K562 (cell line): ENCODE data around the gene EPB41L4B. TPM values are rescaled to one million over a fixed set of nuclear protein-coding genes. Genes with fewer than 3 reads are reported as not detected.

Experiments used
- ATAC-seq: fragments of 200-7000 bp; cut with Tn5 transposase; 3 replicates; pipeline ENCODE4 v1.9.1; 2020; ENCODE audit warnings: moderate library complexity
- BruUV-seq: library from RNA; stranded (reverse); fragments of 400-500 nt; replicated peaks from 2 replicates; lab custom pipeline; 2021; lab: Mats Ljungman, UMichigan
- CTCF ChIA-PET: fragments of 300-600 bp; formaldehyde crosslinking; extraction: SDS; loops from one replicate; lab custom pipeline; 2021; ENCODE audit warnings: low intra/inter-chr PET ratio; lab: Yijun Ruan, JAX
- POLR2A ChIA-PET: fragments of 300-600, 350-650 bp; sonication (Branson Sonifier 250); formaldehyde crosslinking; extraction: SDS; loops from one replicate; lab custom pipeline; 2021; ENCODE audit warnings: antibody characterized with exemption, inconsistent platforms; lab: Yijun Ruan, JAX
- DNase-seq, 4 experiments: peaks; one replicate each; pipeline versions ENCODE4 v3.0.0 to v3.0.0-alpha.2; 2011 to 2018; ENCODE audit warnings: low spot score in 3 of 4, mixed read lengths in 3 of 4; ENCODE audit errors: extremely low read depth in 1 of 4
- FAIRE-seq: peaks from 2 replicates; lab custom pipeline; 2011; peaks lifted over from hg19 to GRCh38; lab: Jason Lieb, UNC
- H2AFZ ChIP-seq: 2 replicates; pipeline ENCODE4 v1.6.0; 2011; ENCODE audit warnings: low read depth, low read length, control low read depth, inconsistent platforms
- H3K27ac ChIP-seq: fragments of 200-600 bp; 3 replicates; pipeline ENCODE4 v1.8.0; 2011; ENCODE audit warnings: low read depth, mild to moderate bottlenecking, control low read depth, inconsistent platforms, low read length, moderate library complexity, mixed read lengths; ENCODE audit errors: extremely low read depth
- H3K27me3 ChIP-seq, 2 experiments: fragments of 300-600 bp in 1 of 2; 2 replicates in 1 of 2; 3 replicates in 1 of 2; pipeline versions ENCODE4 v1.6.0 to v1.8.0; 2011; ENCODE audit warnings: inconsistent platforms in 2 of 2, low read length in 2 of 2, mild to moderate bottlenecking in 1 of 2, mixed read lengths in 1 of 2, moderate library complexity in 1 of 2; ENCODE audit not compliant: control insufficient read depth in 2 of 2, insufficient read depth in 2 of 2
- H3K36me3 ChIP-seq: fragments of 300-600 bp; 3 replicates; pipeline ENCODE4 v1.8.0; 2011; ENCODE audit warnings: mild to moderate bottlenecking, low read length, inconsistent platforms; ENCODE audit not compliant: control insufficient read depth, insufficient read depth
- H3K4me1 ChIP-seq, 2 experiments: fragments of 200-600 bp in 1 of 2; replicated peaks in 1 of 2; 2 replicates in 1 of 2; 3 replicates in 1 of 2; pipeline versions ENCODE4 v1.5.1 to v1.8.0; 2011; ENCODE audit warnings: inconsistent platforms in 2 of 2, low read length in 2 of 2, mild to moderate bottlenecking in 1 of 2, mixed read lengths in 1 of 2, moderate library complexity in 1 of 2; ENCODE audit not compliant: control insufficient read depth in 2 of 2, insufficient read depth in 2 of 2
- H3K4me2 ChIP-seq: 2 replicates; pipeline ENCODE4 v1.6.1; 2011; ENCODE audit warnings: low read length, control low read depth, inconsistent platforms, mixed read lengths; ENCODE audit not compliant: insufficient read depth
- H3K4me3 ChIP-seq: fragments of 200-600 bp; sonication (generic), shearing (Covaris generic); 2 replicates; pipeline ENCODE4 v1.5.1; 2016; ENCODE audit warnings: control low read depth, inconsistent platforms
- H3K79me2 ChIP-seq: fragments of 200-600 bp; 3 replicates; pipeline ENCODE4 v1.8.0; 2011; ENCODE audit warnings: low read length, inconsistent platforms; ENCODE audit not compliant: control insufficient read depth, insufficient read depth
- H3K9ac ChIP-seq, 2 experiments: 2 replicates each; pipeline versions ENCODE4 v1.6.0 to v1.6.1; 2011; ENCODE audit warnings: low read depth in 2 of 2, low read length in 2 of 2, control low read depth in 1 of 2, inconsistent platforms in 1 of 2, mild to moderate bottlenecking in 1 of 2, mixed read lengths in 1 of 2; ENCODE audit not compliant: insufficient read depth in 1 of 2
- H3K9me1 ChIP-seq: one replicate; pipeline ENCODE4 v1.6.0; 2011; ENCODE audit warnings: inconsistent platforms, mild to moderate bottlenecking, low read length, moderate library complexity; ENCODE audit not compliant: control insufficient read depth, insufficient read depth
- H3K9me3 ChIP-seq: replicated peaks from 2 replicates; pipeline ENCODE4 v1.5.1; 2011; ENCODE audit warnings: low read depth, low read length, inconsistent platforms; ENCODE audit not compliant: control insufficient read depth, insufficient read depth
- H4K20me1 ChIP-seq: replicated peaks from 2 replicates; pipeline ENCODE4 v1.6.1; 2011; ENCODE audit warnings: low read length, inconsistent platforms, mixed read lengths; ENCODE audit not compliant: control insufficient read depth, insufficient read depth
- BMI1 ChIP-seq: fragments of 150-350 bp; IDR thresholded peaks from 2 replicates; pipeline ENCODE4 v1.6.1; 2014; ENCODE audit warnings: low read length
- CCNT2 ChIP-seq: IDR thresholded peaks from 2 replicates; pipeline ENCODE4 v1.6.1; 2011; ENCODE audit warnings: borderline replicate concordance, low read depth, mild to moderate bottlenecking, moderate library complexity, mixed read lengths, low read length; ENCODE audit not compliant: insufficient read length; ENCODE audit errors: extremely low read depth
- GABPA ChIP-seq: fragments of 200-800 bp; sonication (Bioruptor generic); conservative IDR thresholded peaks from 2 replicates; pipeline ENCODE4 v1.6.1; 2016; ENCODE audit warnings: low read depth, missing genetic modification characterization, missing compliant biosample characterization
- GABPB2 ChIP-seq: fragments of 250-450 bp; sonication (Bioruptor Pico); conservative IDR thresholded peaks from 2 replicates; pipeline ENCODE4 v1.5.1; 2021; ENCODE audit warnings: mild to moderate bottlenecking
- GTF2E2 ChIP-seq: fragments of 200-800 bp; sonication (Bioruptor generic); IDR thresholded peaks from 2 replicates; pipeline ENCODE4 v1.6.1; 2016; ENCODE audit warnings: missing genetic modification characterization, missing compliant biosample characterization
- HDGF ChIP-seq: fragments of 450-650 bp; IDR thresholded peaks from 2 replicates; pipeline ENCODE4 v1.6.1; 2016
- L3MBTL2 ChIP-seq: fragments of 450-650 bp; IDR thresholded peaks from 2 replicates; pipeline ENCODE4 v1.6.1; 2016; ENCODE audit warnings: mild to moderate bottlenecking, moderate library complexity
- NFIC ChIP-seq: fragments of 450-650 bp; IDR thresholded peaks from 2 replicates; pipeline ENCODE4 v1.6.1; 2017; ENCODE audit warnings: mild to moderate bottlenecking, inconsistent platforms
- PATZ1 ChIP-seq: fragments of 250-450 bp; sonication (Bioruptor Pico); IDR thresholded peaks from 2 replicates; pipeline ENCODE4 v1.5.0; 2020; ENCODE audit warnings: mild to moderate bottlenecking, borderline replicate concordance
- SMARCB1 ChIP-seq: IDR thresholded peaks from 2 replicates; pipeline ENCODE4 v1.6.1; 2011; ENCODE audit warnings: improper control_type of control experiment, low read depth; ENCODE audit not compliant: insufficient read length
- STAG1 ChIP-seq: sonication (generic); formaldehyde crosslinking; IDR thresholded peaks from 2 replicates; pipeline ENCODE4 v1.5.0; 2020; ENCODE audit warnings: missing genetic modification reagents, borderline replicate concordance
- TCF15 ChIP-seq: fragments of 250-450 bp; sonication (Bioruptor Pico); IDR thresholded peaks from 2 replicates; pipeline ENCODE4 v1.8.0; 2022; ENCODE audit warnings: moderate library complexity, mild to moderate bottlenecking, inconsistent platforms
- ZNF134 ChIP-seq: fragments of 250-450 bp; sonication (Bioruptor Pico); conservative IDR thresholded peaks from 2 replicates; pipeline ENCODE4 v1.4.0; 2020
- ZNF395 ChIP-seq: fragments of 200-800 bp; sonication (Bioruptor generic); IDR thresholded peaks from 2 replicates; pipeline ENCODE4 v1.6.1; 2017; ENCODE audit warnings: missing genetic modification characterization, missing compliant biosample characterization
- ZNF76 ChIP-seq: fragments of 250-450 bp; sonication (Bioruptor Pico); IDR thresholded peaks from 2 replicates; pipeline ENCODE4 v1.4.0; 2020; ENCODE audit warnings: mild to moderate bottlenecking, moderate library complexity, borderline replicate concordance
- WGBS: fragments of 100-300 bp; shearing (Covaris generic); methylation state at CpG from one replicate; pipeline ENCODE4 v1.1.6; 2016; ENCODE audit warnings: low coverage, mixed read lengths; ENCODE audit not compliant: insufficient coverage; ENCODE audit errors: missing lambda C conversion rate; 5-methylcytosine and 5-hydroxymethylcytosine counted together
- in situ Hi-C: fragments of 300-500 bp; cut with MboI; formaldehyde crosslinking; loops from 4 replicates; pipeline ENCODE4 v1.15.0; 2018; ENCODE audit warnings: inconsistent platforms, mixed read lengths
- intact Hi-C: fragments of 100-400 bp; cut with micrococcal nuclease; formaldehyde crosslinking; loops from 2 replicates; pipeline ENCODE4 v1.14.2; 2022
- polyA plus RNA-seq, 8 experiments: library from polyadenylated mRNA; depleted of rRNA in 4 of 8; stranded (reverse) in 5 of 8; unstranded in 3 of 8; fragments of >200 nt; fragmentation: Nextera tagmentation in 2 of 8; fragmentation: Illumina TruSeq in 1 of 8; extraction: Ambion mirVana in 2 of 8; extraction: Trizol in 1 of 8; gene quantifications; 2 replicates each; pipeline versions ENCODE4 v1.2.1 to v1.2.3, GENCODE V29; 2011 to 2014; ENCODE audit warnings: inconsistent platforms in 1 of 8, missing spikeins in 1 of 8
- total RNA-seq, 7 experiments: library from RNA; depleted of rRNA in 6 of 7; stranded (reverse); fragments of >200 nt in 6 of 7; fragmentation: Illumina TruSeq in 2 of 7; extraction: Trizol in 2 of 7; gene quantifications; 2 replicates each; pipeline versions ENCODE4 v1.2.1 to v1.2.3, GENCODE V29; 2011 to 2021; ENCODE audit warnings: low replicate concordance in 1 of 7

The EPB41L4B gene
- total and polyA plus RNA-seq, 9 of the 15 experiments (the other 6 are each of a cell fraction or from before 2014, with no cell fraction given): 0.09 to 0.38 (median 0.21) TPM

GRCh38 chr9:109232449-109233237 lies 88.2 kb downstream of the EPB41L4B start:
- no peaks in the 10 kb centered on the region for H3K4me1 ChIP-seq
- H4K20me1 ChIP-seq: no peaks in the 10 kb centered on the region
- H3K36me3 ChIP-seq: no peaks in the 10 kb centered on the region
- H3K9ac ChIP-seq: no peak overlapping the region
- in situ Hi-C loops: no loop called here
- no peaks in the 10 kb centered on the region for H3K9me3 ChIP-seq
- H3K27ac ChIP-seq: no peak overlapping the region
- POLR2A ChIA-PET: no interaction called here
- ATAC-seq (no peak), FAIRE-seq (no peak), DNase-seq (no peak)
- H3K9me1 ChIP-seq: no peaks in the 10 kb centered on the region
- TF ChIP-seq BMI1: no peak
- no peak for TF ChIP-seq GABPA
- TF ChIP-seq HDGF: no peak
- no peak for TF ChIP-seq ZNF76 (CRISPR knock-in tag)
- no peak for TF ChIP-seq TCF15 (CRISPR knock-in tag)
- TF ChIP-seq PATZ1 (CRISPR knock-in tag): no peak
- no peak for TF ChIP-seq ZNF395 (CRISPR knock-in tag)
- TF ChIP-seq STAG1 (CRISPR knock-in tag): no peak
- no peak for TF ChIP-seq L3MBTL2
- TF ChIP-seq CCNT2: no peak
- TF ChIP-seq NFIC: no peak
- no peak for TF ChIP-seq GABPB2 (CRISPR knock-in tag)
- TF ChIP-seq ZNF134 (CRISPR knock-in tag): no peak
- TF ChIP-seq SMARCB1: no peak
- no peak for TF ChIP-seq GTF2E2
- H3K4me2 ChIP-seq: no peak overlapping the region
- H3K79me2 ChIP-seq: no peaks in the 10 kb centered on the region
- BruUV-seq: no TSS peak
- WGBS: 1% methylated on average over 9 of the region's 9 CpGs
- intact Hi-C loops: no loop called here
- H3K27me3 ChIP-seq: peaks cover 9% of the 10 kb centered on the region in 2 experiments; a peak in 4 of 5 replicates
- CTCF ChIA-PET: no interaction called here
- H2AFZ ChIP-seq: no peak overlapping the region
- H3K4me3 ChIP-seq: no peak overlapping the region
